Measurements from ENCODE around the gene NIPSNAP3A. TPM values are rescaled to one million over a fixed set of nuclear protein-coding genes. Genes with fewer than 3 reads are reported as not detected.

NIPSNAP3A gene
- total and polyA plus RNA-seq, 8 donors = 4.5 to 59.3 (median 25.1) TPM

DNA sequence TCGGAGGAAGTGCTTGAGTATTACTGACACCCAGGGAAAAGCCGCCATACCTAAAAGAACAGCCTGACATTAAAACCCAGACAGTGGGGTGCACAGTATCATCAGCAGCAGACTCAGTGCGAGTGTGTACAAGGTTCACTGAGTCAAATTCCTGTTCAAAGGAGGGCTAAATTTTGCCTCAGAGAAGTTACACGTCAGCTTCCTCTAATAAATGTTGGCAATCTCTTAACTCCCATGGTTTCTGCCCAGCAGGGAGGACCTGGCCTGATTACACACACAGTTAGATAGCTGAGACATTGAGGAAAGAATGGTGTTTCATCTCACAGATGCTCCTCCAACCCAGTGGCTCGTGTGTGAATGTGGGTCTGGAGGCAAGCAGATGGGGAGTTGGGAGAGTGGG is 54.6 kb downstream of the NIPSNAP3A start:
- no peak for DNase-seq
- no peaks in the 10 kb centered on the region for H3K4me1 ChIP-seq
- intact Hi-C loops (cut with DNase I; ENCODE audit: low total_unique reads) = no loop called here
- TF ChIP-seq POLR2AphosphoS5 (IDR thresholded peaks at IDR 0.05) = no peak
- TF ChIP-seq, protein P1, sequence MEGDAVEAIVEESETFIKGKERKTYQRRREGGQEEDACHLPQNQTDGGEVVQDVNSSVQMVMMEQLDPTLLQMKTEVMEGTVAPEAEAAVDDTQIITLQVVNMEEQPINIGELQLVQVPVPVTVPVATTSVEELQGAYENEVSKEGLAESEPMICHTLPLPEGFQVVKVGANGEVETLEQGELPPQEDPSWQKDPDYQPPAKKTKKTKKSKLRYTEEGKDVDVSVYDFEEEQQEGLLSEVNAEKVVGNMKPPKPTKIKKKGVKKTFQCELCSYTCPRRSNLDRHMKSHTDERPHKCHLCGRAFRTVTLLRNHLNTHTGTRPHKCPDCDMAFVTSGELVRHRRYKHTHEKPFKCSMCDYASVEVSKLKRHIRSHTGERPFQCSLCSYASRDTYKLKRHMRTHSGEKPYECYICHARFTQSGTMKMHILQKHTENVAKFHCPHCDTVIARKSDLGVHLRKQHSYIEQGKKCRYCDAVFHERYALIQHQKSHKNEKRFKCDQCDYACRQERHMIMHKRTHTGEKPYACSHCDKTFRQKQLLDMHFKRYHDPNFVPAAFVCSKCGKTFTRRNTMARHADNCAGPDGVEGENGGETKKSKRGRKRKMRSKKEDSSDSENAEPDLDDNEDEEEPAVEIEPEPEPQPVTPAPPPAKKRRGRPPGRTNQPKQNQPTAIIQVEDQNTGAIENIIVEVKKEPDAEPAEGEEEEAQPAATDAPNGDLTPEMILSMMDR (IDR thresholded peaks at IDR 0.05) = no peak
- no peak for TF ChIP-seq EP300 (IDR thresholded peaks at IDR 0.05)
- no peak for TF ChIP-seq POLR2A (IDR thresholded peaks at IDR 0.05)
- H3K27ac ChIP-seq = no peak overlapping the region
- no peaks in the 10 kb centered on the region for H3K27me3 ChIP-seq
- peaks cover 71 to 100% (median 98%) of the 10 kb centered on the region in 4 donors for H3K36me3 ChIP-seq
- no peaks in the 10 kb centered on the region for H3K9me3 ChIP-seq
- 91 to 96% (median 94%) methylated on average over 5 of the region's 5 CpGs for WGBS, 5 donors
- H3K4me3 ChIP-seq = no peak overlapping the region

DNA sequence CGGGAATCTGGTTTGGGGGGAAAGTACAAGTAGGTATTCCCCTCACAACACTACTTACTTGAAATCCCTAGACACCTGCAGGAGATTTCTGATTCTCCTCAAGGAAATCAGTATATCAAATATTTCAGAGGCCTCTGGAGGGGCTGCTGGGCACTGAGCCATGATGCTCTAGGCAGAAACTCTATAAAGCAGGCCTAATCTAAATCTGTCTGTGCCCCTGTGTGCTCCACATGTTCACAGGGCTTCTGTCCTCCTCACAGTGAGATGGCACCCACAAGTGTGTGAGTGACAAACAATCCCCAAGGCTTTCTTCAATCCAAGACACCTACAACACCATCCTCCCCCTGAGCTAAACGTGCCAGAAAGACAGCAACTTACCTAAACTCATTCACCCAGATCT is 55.4 kb downstream of the NIPSNAP3A start:
- Histone ChIP-seq H3K36me3 (peaks cover 63 to 100% (median 97%) of the 10 kb centered on the region in 4 donors), H3K4me3 (no peak overlapping the region), H3K27me3 (no peaks in the 10 kb centered on the region), H3K4me1 (no peaks in the 10 kb centered on the region), H3K9me3 (no peaks in the 10 kb centered on the region), H3K27ac (no peak overlapping the region)
- DNase-seq = no peak
- 83 to 94% (median 91%) methylated on average over 2 of the region's 2 CpGs for WGBS, 5 donors
- intact Hi-C loops (cut with DNase I; ENCODE audit: low total_unique reads) = no loop called here
- no peak for TF ChIP-seq EP300 (IDR thresholded peaks at IDR 0.05)
- no peak for TF ChIP-seq POLR2A (IDR thresholded peaks at IDR 0.05)
- TF ChIP-seq, protein P1 (IDR thresholded peaks at IDR 0.05) = no peak

DNA sequence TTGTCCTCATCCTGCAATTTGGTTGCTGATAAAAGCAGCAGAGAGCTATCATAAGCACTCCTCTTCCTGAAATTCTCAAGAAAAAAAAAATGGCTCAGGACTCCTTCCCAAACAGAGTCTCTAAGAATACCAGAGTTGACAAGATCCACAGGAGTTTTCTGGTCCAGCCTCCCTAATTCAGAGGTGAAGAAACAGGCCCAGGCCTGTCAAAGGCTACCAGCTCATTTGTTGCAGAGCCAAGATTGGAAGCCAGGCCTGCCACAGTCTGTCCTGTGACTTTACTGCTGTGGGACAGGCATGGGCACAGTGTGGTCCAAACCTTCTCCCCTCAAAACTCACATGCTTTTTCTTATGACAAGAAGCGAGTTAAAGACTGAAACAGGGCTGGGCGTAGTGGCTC is 58.0 kb downstream of the NIPSNAP3A start:
- 87 to 100% (median 94%) methylated on average over 2 of the region's 2 CpGs for WGBS, 5 donors
- no peak for DNase-seq
- peaks cover 58 to 98% (median 95%) of the 10 kb centered on the region in 4 donors for H3K36me3 ChIP-seq
- TF ChIP-seq, protein P1 (IDR thresholded peaks at IDR 0.05) = no peak
- no peak for TF ChIP-seq EP300 (IDR thresholded peaks at IDR 0.05)
- peaks cover 0 to 13% (median 3%) of the 10 kb centered on the region in 4 donors for H3K4me1 ChIP-seq
- H3K9me3 ChIP-seq = no peaks in the 10 kb centered on the region
- no peak overlapping the region for H3K4me3 ChIP-seq
- intact Hi-C loops (cut with DNase I; ENCODE audit: low total_unique reads) = no loop called here
- H3K27me3 ChIP-seq = no peaks in the 10 kb centered on the region
- no peak overlapping the region for H3K27ac ChIP-seq

DNA sequence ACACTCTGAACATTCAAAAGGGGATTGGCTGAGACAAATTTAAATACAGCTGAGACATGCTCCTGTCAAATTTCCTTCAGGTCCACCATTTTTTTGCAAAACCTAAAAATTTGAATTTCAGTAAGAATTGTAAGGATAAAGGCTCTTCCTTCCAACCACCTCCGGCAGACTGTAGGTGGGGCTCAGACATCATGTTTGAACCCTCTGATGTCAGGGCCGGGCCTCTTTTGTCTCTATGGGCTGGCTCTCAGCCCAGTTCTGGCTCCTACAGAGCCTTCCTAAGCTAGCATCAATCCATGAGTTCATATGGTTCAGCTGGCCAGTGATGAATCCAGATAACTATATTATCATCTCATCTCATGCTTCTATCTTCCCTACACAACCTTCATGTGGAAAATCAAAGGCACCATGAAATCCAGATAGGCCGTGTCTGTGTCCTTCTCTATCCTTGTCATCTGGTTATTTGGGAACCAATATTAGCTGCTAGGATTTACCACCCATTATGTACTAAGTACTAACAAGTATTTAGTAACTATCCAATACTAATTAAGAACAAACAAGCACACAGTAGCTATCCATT is 60.6 kb downstream of the NIPSNAP3A start:
- H3K27ac ChIP-seq = no peak overlapping the region
- peaks cover 0 to 33% (median 9%) of the 10 kb centered on the region in 4 donors for H3K4me1 ChIP-seq
- H3K9me3 ChIP-seq = no peaks in the 10 kb centered on the region
- H3K36me3 ChIP-seq = peaks cover 38 to 97% (median 93%) of the 10 kb centered on the region in 4 donors
- DNase-seq = peak; percentile 30 to 69
- intact Hi-C loops (cut with DNase I; ENCODE audit: low total_unique reads) = no loop called here
- no peak overlapping the region for H3K4me3 ChIP-seq
- TF ChIP-seq, protein P1 (IDR thresholded peaks at IDR 0.05) = no peak
- TF ChIP-seq POLR2A (IDR thresholded peaks at IDR 0.05) = no peak
- H3K27me3 ChIP-seq = no peaks in the 10 kb centered on the region
- WGBS, 5 donors = 63 to 66% (median 64%) methylated on average over 3 of the region's 3 CpGs

Other genes starting within 250 kb of the NIPSNAP3A start
- not detected for gene OR13F1, start 243.4 kb upstream of the NIPSNAP3A start, total RNA-seq
- not detected for gene OR13F1, start 243.4 kb upstream of the NIPSNAP3A start, polyA plus RNA-seq
- under 1 TPM in 1 of 5 donors, not detected in 4; 0.55 TPM for gene OR13C4, start 220.5 kb upstream of the NIPSNAP3A start, total RNA-seq
- gene OR13C4, start 220.5 kb upstream of the NIPSNAP3A start, polyA plus RNA-seq = not detected
- not detected for gene OR13C3, start 210.8 kb upstream of the NIPSNAP3A start, total RNA-seq
- not detected for gene OR13C3, start 210.8 kb upstream of the NIPSNAP3A start, polyA plus RNA-seq
- not detected for gene OR13C8, start 178.5 kb upstream of the NIPSNAP3A start, total RNA-seq
- gene OR13C8, start 178.5 kb upstream of the NIPSNAP3A start, polyA plus RNA-seq = not detected
- gene OR13C5, start 148.3 kb upstream of the NIPSNAP3A start, total RNA-seq = not detected
- gene OR13C5, start 148.3 kb upstream of the NIPSNAP3A start, polyA plus RNA-seq = not detected
- not detected for gene OR13C2, start 142.1 kb upstream of the NIPSNAP3A start, total RNA-seq
- not detected for gene OR13C2, start 142.1 kb upstream of the NIPSNAP3A start, polyA plus RNA-seq
- not detected for gene OR13C9, start 129.5 kb upstream of the NIPSNAP3A start, total RNA-seq
- gene OR13C9, start 129.5 kb upstream of the NIPSNAP3A start, polyA plus RNA-seq = not detected
- gene OR13D1, start 53.2 kb upstream of the NIPSNAP3A start, total RNA-seq = not detected
- gene OR13D1, start 53.2 kb upstream of the NIPSNAP3A start, polyA plus RNA-seq = not detected
- 1 to 10 TPM in 2 of 5 donors, not detected in 3; 2.0 to 5.5 TPM for gene NIPSNAP3B, start 16.4 kb downstream of the NIPSNAP3A start, total RNA-seq
- 1 to 10 TPM in 2 of 3 donors, under 1 TPM in 1; 0.75 to 2.3 (median 1.7) TPM for gene NIPSNAP3B, start 16.4 kb downstream of the NIPSNAP3A start, polyA plus RNA-seq
- 10 to 100 TPM; 16.2 to 75.3 (median 21.0) TPM for gene ABCA1, start 180.5 kb downstream of the NIPSNAP3A start, total RNA-seq
- gene ABCA1, start 180.5 kb downstream of the NIPSNAP3A start, polyA plus RNA-seq = 1 to 10 TPM; 1.9 to 4.9 (median 3.3) TPM

All from stomach (tissue), 9 donors.